LNCAP (cell line): ENCODE data around the gene GPX5.

Experiments
- TF ChIP-seq, protein P1 (sequence below): fragments of 450-650 bp; IDR thresholded peaks from 2 replicates; pipeline ENCODE4 v1.5.1; 2017; ENCODE audit warnings: mild to moderate bottlenecking

GPX5 gene

DNA sequence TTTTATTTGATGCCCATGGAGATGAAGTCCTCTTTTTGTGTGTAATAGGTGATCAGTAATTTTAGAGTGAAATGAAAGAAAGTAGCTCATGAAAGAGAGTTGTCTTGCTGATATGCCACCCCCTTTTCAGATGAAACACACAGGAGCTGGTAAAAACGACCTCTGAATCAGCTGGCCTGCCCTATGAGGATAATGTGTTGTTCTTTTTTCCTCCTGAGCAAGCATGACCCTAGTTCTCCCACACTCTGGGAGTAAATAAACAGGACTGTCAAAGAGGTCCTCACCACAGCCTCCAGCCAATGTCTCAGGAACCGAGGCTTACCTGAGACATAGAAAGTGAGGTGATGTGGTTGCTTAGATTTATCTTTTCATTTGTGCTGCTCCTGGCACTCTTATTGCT is 29.5 kb downstream of the GPX5 start:
- TF ChIP-seq, protein P1, sequence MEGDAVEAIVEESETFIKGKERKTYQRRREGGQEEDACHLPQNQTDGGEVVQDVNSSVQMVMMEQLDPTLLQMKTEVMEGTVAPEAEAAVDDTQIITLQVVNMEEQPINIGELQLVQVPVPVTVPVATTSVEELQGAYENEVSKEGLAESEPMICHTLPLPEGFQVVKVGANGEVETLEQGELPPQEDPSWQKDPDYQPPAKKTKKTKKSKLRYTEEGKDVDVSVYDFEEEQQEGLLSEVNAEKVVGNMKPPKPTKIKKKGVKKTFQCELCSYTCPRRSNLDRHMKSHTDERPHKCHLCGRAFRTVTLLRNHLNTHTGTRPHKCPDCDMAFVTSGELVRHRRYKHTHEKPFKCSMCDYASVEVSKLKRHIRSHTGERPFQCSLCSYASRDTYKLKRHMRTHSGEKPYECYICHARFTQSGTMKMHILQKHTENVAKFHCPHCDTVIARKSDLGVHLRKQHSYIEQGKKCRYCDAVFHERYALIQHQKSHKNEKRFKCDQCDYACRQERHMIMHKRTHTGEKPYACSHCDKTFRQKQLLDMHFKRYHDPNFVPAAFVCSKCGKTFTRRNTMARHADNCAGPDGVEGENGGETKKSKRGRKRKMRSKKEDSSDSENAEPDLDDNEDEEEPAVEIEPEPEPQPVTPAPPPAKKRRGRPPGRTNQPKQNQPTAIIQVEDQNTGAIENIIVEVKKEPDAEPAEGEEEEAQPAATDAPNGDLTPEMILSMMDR, result no peak

DNA sequence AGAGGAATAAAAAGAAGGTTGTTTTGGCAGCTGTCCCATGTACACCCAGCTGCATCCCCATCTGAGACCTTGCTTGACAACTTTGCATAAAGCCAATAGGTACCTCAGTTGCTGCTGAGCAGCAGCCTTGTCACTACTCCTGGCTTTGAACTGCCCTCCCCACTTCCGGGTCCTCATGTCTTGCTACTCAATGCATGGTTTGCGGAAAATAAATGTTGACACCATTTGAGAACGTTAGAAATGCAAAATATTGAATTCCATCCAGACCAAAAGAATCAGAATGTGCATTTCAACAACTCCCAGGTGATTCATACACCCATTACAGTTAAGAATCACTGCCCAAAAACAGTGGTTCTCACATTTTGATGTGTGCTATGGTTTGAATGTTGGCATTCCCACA is 32.9 kb downstream of the GPX5 start:
- TF ChIP-seq, protein P1, result no peak

DNA sequence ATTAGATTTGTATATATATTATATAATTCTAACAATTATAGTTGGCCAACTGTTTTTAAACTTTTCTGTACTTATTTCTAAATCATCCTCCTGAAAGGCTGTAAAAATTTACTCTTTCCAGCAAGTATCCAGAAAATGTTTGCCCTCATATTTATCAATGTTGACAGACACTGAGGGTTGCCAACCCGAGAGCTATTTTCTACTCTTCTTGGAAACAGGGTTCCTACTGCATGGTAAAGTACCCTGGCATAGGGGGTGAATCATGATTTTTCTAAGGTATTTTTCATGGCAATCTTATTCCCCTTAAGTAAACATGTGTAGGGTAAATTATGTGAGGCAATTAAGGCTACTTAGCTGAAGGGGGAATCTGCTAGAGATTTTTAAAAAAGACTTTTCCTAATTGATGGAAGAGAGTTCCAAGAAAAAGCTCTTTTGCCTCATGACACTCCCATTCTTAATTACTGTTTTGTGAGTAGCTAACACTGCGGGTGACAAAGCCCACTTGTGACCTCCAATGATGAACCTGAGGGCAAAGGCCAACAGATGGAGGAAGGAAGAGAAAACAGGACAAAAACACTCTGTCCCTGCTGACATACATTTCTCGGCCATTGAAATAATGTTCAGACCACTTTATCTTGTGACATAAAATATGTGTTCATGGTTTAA is 37.9 kb downstream of the GPX5 start:
- TF ChIP-seq, protein P1, result no peak

DNA sequence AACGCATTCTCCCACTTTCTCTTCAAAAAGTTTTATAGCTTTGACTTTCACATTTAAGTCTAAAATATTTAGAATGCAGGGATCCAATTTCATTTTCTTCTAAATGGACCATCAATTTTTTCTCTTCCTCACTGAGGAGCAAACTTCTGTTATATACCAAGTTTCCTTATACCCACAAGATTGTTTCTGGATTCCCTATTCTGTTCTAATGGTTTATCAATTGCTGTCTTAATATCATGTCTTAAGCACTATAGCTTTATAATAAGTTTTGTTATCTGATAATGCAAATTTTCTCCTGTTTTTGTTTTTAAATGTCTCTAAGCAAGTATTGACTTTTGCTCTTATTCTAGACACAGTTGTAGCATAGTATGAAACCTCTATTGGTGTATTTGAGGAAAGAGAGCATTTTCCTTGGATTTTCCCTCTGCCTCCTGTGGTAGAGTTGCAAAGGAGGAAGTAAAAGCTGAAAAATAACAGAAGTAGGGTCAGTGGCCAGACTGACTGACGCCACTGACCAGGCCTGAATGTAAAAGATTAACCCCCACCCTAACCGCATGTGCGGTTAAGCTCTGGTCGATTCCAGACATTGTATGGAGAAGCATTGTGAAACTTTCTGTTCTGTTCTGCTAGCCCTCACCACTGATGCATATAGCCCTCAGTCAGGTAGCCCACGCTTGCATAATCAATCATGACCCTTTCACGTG is 40.3 kb downstream of the GPX5 start:
- TF ChIP-seq, protein P1, result no peak

DNA sequence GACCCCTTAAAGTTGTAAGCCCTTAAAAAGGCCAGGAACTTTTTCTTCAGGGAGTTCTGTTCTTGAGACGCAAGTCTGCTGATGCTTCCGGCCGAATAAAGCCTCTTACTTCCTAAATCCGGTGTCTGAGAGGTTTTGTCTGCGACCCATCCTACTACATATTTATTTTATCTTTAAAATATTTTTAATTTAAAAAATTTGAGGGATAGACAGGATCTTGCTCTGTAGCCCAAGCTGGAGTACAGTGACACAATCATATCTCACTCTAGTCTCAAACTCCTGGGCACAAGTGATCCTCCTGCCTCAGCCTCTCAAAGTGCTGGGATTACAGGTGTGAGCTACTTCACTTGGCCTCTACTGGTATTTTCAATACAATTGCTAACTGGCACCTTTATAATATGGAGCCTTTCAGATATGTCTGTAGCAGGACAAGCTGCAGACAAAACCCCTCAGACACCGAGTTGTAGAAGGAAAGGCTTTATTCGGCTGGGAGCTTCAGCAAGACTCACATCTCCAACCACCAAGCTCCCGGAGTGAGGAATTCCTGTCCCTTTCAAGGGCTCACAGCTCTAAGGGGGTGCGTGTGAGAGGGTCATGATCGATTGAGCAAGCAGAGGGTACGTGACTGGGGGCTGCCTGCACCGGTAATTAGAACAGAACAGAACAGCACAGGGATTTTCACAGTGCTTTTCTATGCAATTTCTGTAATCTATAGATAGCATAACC is 41.0 kb downstream of the GPX5 start:
- TF ChIP-seq, protein P1, result no peak

DNA sequence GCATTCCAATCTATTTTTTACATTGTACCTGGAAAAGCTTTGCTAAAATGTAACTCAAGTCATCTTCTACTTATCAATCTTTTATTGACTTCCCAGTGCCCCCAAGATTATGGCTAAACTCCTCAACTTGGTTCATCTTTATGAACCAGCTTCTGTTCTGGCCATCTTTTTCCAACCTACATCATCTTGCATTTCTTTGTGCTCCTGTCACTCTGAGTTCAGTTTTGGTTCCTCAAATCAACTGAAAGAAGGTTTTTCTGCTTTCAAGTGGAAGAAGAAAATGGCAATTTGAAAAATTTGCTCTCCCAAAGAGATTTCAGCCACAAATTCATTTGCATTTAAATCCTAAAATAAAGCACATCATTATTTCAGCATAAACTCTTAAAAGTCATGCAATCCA is 41.8 kb downstream of the GPX5 start:
- TF ChIP-seq, protein P1, result no peak

DNA sequence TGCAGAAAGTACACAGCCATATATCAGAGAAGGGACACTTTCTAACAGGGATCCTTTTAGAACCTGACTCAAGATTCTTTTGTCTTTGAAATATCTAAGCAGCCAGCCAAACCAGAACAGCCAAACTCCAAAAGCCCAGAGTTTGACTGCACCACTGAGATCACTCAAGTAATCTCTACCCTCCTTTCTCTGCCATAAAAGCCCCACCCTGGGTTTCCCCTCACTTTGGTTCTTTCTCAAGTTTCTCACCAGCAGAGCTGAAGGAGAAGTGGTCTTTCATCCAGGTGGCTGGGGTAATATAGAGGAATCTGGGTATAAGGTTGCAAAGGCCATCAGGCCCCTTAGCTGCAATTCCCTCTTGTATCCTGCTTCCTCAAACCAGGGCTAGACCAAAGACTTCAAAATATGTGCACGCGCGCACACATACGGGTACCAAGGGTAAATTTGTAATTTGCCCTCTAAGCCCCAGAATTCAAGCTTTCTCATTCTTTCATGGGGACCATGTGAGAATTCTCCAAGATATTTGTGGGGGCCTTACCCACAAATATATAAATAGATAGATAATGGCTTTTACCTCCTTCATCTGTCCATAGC is 42.9 kb downstream of the GPX5 start:
- TF ChIP-seq, protein P1, result no peak
